NCI-H2227 (cell line): ENCODE results near the gene ZNF212.
"Not testable (repeated sequence)": the region's sequence is repeated elsewhere in the genome, so short reads cannot be mapped to it uniquely, and the experiment has no call there.

Experiments
- DNase-seq: peaks from one replicate; lab custom pipeline; 2025; ENCODE audit not compliant: unreplicated experiment; lab: John Stamatoyannopoulos, UW

ZNF212 gene

DNA sequence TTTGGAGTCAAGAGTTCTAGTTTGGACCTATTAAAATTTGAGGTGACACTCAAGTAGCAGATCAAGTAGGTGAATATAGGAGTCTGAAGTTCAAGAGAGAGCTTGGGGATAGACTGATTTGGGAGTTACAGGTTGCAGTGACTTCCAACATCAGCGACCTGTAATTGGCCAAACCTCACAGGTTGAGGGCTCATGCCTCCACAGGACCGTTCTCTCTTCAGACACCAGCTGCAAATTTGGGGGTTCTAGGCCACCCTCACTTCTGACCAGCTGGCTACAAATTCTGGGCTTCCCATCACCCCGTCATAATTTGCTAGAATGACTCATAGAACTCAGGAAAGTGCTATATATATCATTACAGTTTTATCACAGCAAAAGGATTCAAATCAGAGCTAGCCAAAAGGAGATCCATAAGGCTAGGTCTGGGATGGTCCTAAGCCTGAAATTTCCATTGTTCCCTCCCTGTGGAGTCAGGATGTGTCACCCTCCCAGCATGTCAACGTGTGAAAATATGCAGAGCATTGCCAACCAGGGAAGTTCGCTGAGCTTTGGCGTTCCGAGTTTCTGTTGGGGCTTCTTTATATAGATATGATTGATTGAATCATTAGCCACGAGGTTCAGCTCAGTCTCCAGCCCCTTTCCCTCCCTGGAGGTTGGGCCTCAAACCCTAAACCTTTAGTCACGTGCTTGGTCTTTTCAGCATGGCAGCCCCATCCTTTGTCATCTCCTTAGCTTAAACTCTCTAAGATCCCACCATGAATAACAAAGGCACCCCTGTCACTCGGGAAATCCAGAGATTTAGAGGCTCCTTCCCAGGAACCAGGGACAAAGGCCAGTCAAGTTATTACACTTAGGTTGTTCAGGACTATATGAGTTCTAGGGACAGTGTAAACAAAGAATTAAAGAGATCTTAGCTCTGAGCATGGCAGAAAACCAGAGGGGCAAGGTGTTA is 20.7 kb upstream of the ZNF212 start:
- DNase-seq = no peak

DNA sequence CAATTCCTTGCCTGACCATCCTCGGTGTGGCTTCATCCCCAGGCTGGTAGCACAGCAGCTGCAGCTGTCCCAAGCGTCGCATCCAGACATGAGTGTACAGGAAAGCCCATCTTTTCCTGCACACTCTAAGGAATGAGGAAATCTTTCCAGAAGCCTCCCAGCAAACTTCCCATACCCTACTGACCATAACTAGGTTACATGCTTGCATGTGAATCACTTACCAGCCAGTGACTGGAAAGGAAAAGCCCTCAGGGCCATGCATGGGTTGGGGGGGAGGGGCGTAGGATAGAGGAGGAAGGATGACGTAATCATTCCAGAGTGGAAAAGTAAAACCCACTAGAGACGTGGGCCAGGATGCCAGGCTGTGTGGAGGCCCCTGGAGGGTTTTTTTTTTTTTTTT is 18.9 kb upstream of the ZNF212 start:
- DNase-seq = no peak

DNA sequence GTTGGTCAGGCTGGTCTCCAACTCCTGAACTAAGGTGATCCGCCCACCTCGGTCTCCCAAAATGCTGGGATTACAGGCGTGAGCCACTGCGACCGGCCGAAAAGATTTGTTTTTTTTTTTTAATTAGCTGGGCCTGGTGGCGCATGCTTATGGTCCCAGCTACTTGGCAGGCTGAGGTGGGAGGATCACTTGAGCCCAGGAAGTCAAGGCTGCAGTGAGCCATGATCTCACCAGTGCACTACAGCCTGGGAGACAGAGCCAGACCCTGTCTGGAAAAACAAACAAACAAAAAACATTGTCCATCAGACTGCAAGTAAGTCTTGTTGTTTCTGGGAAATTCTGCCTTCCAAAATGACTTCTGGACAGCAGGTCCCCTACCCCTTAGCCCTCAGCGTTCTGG is 16.3 kb upstream of the ZNF212 start:
- DNase-seq = no peak

DNA sequence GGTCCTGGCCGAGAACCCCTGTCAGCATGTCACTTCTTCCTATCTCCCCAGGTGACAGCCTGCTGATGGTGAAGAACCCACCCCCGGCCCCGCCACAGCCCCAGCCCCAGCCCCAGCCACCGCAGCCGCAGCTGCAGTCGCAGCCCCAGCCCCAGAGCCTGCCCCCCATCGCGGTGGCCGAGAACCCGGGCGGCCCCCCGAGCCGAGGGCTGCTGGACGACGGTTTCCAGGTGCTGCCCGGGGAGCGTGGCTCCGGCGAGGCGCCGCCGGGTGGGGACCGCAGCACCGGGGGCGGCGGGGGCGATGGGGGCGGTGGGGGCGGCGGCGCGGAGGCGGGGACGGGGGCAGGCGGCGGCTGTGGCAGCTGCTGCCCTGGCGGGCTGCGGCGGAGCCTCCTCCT is 15.7 kb upstream of the ZNF212 start:
- DNase-seq = no peak

DNA sequence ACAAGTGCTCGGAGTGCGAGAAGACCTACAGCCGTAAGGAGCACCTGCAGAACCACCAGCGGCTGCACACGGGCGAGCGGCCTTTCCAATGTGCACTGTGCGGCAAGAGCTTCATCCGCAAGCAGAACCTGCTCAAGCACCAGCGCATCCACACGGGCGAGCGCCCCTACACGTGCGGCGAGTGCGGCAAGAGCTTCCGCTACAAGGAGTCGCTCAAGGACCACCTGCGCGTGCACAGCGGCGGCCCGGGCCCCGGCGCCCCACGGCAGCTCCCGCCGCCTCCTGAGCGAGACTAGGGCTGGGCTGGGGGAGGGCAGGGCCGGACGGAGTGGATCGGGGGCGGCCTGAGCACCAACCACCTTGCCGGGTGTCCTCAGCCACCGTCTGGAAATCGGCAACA is 15.1 kb upstream of the ZNF212 start:
- no peak for DNase-seq

DNA sequence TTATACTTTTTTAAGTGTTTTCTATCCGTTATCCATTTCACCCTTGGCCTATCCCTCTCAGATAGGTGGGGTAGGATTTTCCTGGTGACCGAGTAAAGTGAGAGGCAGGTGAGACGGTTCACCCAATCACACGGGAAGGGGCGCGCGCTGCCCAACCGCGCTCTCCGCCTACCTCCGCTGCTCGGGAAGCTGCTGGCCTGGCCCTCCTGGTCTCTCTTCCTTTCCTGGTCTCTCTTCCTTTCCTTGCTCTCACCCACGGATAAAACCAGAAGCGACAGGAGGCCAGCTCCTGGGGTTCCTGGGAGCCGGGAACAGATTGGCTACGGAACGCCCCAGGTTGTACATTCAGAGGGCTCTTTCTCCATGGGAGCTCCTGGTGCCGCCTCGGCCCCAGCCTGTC is 14.3 kb upstream of the ZNF212 start:
- no peak for DNase-seq

DNA sequence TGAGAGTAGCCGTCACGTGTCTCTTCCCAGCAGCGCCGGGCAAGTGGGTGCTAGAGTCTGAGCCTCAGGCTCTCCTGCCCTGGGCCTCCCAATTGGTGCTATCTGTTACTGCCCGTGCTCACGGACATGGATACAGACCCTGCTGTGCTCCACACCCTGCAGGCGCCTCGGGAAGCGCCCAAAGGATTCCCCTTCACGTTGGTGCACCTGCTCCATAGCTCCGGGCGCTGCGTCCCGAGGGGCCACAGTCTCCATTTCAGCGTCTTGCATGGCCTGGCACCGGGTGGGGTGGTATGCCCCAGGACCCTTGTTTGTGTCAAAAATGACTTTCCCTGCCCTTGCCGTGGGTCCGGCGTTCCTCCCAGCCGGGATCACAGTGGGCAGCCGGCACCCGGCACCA is 13.8 kb upstream of the ZNF212 start:
- no peak for DNase-seq

DNA sequence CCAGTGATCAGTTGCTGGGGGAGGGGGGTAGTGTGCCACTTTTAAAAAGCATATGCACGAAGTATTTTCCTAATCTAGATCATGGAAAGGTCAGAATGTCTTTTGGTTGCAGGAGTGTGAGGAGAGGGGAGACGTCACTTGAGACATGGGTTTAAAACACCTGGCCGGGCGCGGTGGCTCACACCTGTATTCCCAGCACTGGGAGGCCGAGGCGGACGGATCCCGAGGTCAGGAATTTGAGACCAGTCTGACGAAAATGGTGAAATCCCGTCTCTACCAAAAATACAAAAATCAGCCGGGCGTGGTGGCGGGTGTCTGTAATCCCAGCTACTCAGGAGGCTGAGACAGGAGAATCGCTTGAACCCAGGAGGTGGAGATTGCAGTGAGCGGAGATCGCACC is 13.1 kb upstream of the ZNF212 start:
- DNase-seq = not testable (repeated sequence)

DNA sequence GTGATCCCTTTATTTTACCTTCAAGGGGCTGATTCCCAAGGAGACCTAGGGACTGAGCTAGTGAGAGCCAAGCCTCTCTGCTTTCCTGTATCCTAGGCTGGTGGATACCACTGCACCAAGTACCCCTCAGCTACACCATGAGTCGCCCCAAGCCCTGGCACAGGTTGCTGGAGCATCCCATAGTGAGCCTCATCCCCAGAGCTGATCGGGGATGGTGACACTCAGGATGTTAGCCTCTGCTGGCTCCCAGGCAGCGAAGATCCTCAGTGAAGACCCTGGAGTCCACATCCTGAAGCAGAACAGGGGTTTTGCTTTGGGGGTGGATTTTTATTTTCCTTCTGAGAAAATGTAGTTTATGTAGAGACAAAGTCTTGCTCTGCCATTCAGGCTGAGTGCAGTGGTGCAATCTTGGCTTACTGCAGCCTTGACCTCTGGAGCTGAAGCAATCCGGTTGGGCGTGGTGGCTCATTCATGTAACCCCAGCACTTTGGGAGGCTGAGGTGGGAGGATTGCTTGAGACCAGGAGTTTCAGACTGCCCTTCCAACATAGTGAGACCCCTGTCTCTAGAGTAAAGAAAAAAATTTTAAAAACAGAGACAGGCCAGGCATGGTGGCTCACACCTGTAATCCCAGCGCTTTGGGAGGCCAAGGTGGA is 12.5 kb upstream of the ZNF212 start:
- DNase-seq = no peak

DNA sequence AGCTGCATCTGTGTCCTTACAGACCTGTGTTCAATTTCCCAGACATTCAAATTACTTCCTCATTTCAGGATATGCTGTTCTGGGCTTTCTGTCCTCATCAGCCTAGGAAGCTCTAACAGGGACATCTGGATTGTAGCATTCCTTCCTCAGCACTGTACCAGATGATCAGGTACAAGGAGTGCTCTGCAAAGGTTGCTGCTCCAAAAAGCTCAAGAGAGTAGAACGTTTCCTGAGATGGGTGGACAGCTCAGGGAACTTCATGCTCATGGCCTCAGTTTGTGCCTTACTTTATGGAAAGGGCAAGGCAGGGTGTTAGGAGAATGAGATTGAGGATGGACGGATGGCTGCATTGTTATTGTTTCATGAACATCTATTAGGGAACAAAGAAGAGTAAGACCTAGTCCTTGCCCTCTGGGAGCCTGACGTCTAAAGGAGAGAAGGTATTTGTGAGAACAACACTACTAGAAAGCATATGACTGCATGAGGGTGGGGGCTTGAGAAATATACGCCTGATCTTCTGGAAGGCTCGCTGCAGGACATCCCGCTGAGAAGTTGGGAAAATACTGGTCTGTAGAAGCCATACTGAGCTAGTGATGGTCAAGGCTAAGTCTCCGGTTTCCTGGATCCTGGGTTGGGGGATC is 10.5 kb upstream of the ZNF212 start:
- DNase-seq = no peak

DNA sequence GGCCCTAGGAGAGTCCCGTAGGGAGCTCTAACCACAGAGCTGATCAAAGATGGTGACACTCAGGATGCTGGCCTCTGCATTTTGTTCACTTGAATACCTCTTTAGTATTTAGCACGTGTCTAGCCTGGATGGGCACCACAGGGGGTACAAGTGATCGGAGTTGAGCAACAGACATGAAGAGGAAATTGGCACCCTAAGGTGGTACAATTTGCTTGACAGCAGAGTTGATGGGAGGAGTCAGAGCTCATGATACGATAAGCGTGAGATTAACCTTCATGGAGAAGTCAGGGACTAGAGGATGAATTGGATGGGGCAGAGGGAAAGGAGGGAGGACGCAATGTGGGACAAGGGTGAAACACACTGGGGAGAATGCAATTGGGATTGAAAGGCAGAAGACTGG is 9.9 kb upstream of the ZNF212 start:
- DNase-seq = peak; percentile 33

DNA sequence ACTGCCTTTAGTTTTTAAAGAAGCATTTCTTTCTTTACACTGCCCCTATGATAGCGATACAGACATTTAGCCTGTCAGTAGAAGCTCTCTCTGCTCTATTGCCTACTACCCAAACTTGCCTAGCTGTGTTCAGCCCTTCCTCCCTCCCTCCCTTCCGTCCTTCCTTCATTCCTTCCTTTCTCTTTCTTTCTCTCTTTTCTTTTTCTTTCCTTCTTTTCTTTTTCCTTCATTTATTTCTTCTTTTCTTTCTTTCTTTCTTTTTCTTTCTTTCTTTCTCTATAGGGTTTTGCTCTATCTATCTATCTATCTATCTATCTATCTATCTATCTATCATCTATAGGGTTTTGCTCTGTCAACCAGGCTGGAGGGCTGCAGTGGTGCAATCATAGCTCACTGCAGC is 7.1 kb upstream of the ZNF212 start:
- DNase-seq = no peak

DNA sequence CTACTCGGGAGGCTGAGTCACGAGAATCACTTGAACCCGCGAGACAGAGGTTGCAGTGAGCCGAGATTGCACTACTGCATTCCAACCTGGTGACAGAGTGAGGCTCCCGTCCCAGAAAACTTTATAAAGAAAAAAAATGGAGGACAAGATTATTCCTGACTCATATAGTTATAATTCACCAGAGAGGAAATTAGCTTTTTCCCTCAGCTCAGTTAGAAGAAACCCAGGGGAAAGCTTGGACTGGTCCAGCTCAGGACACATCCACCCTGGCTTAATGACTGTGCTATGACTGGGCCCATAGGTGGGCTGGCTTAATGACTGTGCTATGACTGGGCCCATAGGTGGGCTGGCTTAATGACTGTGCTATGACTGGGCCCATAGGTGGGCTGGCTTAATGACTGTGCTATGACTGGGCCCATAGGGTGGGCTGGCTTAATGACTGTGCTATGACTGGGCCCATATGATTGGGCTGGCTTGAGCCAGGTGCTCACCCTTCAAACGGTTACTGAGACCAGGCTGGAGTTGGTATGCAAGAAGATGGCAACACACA is 5.7 kb upstream of the ZNF212 start:
- not testable (repeated sequence) for DNase-seq

DNA sequence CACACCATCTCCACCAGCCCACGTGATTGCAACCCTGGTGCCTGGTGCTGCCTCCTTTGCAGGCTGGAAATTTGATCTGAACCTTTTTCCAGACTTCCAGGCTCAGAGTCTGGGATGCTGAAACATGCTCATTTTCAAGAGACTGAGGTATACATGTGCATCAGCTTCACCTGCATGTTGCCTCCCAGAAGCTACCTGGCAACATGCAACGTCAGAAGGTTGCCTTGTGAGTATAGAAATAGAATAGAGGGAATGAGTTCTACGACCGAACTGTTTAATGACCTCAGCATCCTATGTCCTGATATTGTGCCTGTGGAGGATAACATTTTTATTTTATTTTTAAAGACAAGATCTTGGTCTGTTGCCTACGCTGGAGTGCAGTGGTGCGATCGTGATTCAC is 1.9 kb upstream of the ZNF212 start:
- DNase-seq = no peak

DNA sequence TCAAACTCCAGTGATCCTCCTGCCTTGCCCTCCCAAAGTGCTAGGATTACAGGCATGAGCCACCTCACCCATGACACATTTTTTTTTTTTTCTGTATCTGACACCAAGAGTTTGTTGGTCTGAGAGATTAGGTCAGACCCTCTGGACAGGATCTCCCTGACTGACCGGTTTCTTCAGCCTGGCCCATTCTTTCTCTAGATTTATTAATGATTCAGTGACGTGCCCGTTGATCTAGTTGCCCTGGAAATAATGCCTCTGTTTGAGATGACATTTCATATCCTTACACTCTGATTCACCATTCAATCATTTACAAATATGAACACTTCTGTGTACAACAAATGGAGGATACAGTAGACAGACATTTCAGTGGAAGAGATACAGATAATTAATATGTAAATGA is 1.4 kb upstream of the ZNF212 start:
- no peak for DNase-seq

DNA sequence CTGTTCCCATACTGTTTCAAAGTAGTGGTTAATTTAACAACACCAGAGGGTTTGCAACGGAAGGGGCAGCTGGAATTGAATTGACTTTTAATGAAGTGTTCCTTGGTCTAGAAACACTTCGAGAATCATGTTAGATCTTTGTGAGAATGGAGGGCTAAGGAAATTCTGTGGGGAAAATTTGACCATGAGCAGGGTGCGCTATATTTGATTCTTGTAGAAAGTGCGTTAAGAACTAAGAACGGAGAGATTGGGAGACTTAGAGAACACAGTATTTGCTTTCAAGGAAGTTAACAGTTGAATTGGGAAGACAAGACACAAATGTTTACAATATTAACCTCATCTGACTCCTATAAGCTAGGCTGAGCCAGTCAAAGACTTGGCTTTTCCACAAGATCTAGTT is 1.2 kb downstream of the ZNF212 start:
- DNase-seq = no peak

DNA sequence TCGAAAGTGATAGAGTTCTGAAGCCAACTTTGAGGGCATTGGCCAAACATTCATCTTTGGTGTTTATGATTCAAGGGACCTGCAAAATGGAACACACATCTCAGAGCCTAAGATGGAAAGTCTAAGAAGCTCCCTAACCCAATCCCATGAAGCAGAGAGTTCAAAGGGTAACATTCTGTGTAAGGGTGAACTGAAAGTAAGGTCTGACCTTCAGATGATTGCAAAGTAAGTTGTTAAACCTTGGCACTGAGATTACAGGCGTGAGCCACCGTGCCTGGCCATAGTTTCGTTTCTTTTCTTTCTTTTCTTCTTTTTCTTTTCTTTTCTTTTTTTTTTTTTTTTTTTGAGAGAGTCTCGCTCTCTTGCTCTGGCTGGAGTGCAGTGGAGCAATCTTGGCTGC is 2.2 kb downstream of the ZNF212 start:
- no peak for DNase-seq

DNA sequence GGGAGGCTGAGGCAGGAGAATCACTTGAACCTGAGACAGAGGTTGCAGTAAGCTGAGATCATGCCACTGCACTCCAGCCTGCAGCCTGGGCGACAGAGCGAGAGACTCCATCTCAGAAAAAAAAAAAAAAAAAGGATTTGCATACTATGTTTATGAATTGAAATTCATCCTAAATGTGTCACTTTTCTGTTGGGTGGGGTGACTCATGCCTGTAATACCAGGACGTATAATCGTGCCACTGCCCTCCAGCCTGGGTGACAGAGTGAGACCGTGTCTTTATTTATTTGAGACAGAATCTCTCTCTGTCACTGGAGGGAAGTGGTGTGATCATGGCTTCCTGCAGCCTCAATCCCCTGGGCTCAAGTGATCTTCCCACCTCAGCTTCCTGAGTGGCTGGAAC is 5.8 kb downstream of the ZNF212 start:
- DNase-seq = no peak

DNA sequence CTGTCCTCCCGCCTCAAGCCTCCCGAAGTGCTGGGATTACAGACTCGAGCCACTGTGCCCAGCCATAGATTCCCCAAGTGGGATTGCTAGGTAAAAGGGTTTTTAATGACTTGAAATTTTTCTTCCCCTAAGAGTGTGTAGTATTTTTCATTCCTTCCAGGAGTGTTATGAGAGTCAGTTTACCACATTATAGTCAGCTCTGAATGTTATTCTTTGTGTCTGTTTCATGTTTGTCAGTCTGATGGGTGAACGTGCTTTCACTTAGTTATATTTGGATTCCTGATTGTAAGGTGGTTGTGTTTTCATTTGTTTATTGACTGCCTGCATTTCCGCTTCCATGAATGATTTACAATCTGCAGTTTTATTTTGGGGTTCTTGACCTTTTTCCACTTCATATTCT is 6.3 kb downstream of the ZNF212 start:
- DNase-seq = no peak

DNA sequence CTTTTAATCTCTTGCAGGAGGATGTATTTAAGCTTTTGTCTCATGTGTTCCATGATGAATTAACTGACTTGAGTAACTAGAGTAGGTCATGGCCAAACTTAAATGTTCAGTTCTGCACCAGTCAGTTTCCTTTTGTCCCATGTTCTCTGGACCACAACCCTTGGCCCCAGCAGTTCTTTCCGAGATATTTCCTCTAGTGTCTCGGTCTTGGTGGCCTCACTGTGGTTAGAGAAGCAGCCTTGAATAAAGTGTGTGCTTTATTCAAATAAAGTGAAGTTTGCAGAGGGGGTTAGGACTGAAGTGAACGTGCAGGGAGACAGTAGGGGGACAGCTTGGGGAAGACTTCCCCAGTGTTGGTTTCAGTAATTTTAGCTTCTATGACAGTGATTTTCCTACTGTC is 9.3 kb downstream of the ZNF212 start:
- no peak for DNase-seq

DNA sequence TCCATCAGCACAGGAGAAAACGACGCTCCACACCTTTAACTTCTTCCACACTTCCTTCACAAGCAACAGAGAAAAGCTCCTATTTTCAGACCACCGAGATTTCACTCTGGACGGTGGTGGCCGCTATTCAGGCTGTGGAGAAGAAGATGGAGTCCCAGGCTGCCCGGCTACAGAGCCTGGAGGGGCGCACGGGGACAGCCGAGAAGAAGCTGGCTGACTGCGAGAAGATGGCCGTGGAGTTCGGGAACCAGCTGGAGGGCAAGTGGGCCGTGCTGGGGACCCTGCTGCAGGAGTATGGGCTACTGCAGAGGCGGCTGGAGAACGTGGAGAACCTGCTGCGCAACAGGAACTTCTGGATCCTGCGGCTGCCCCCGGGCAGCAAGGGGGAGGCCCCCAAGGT is 10.7 kb downstream of the ZNF212 start:
- not testable (repeated sequence) for DNase-seq

DNA sequence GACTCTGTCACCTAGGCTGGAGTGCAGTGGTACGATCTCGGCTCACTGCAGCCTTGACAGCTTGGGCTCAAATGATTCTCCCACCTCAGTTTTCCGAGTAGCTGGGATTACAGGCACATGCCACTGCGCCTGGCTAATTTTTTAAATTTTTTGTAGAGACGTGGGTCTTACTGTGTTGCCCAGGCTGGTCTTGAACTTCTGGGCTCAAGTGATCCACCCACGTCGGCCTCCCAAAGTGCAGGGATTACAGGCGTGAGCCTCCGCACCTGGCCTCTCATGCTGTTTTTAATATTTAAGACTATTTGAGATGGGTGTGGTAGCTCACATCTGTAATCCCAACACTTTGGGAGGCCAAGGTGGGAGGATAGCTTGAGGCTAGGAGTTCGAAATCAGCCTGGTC is 12.1 kb downstream of the ZNF212 start:
- not testable (repeated sequence) for DNase-seq
